ENCODE measurements around the gene SLC5A2. TPM values are rescaled to one million over a fixed set of nuclear protein-coding genes. Genes with fewer than 3 reads are reported as not detected.

SLC5A2 gene
- total RNA-seq, 1 donor from 2014 or later = 3.1 TPM

- no peaks in the 10 kb centered on the region for H3K4me1 ChIP-seq
- no peak for TF ChIP-seq CTCF (IDR thresholded peaks at IDR 0.05)
- ATAC-seq (peak; percentile 76), DNase-seq (peak; percentile 70)
- H3K36me3 ChIP-seq = no peaks in the 10 kb centered on the region
- peaks cover 6% of the 10 kb centered on the region for H3K27me3 ChIP-seq
- H3K9me3 ChIP-seq = no peaks in the 10 kb centered on the region
- H3K27ac ChIP-seq = no peak overlapping the region
- intact Hi-C loops (cut with DNase I) = no loop called here
- H3K4me3 ChIP-seq = peak overlapping the region; percentile 40
These were observed 46.4 kb downstream of the SLC5A2 start for GRCh38 chr16:31529108-31529936.

DNA sequence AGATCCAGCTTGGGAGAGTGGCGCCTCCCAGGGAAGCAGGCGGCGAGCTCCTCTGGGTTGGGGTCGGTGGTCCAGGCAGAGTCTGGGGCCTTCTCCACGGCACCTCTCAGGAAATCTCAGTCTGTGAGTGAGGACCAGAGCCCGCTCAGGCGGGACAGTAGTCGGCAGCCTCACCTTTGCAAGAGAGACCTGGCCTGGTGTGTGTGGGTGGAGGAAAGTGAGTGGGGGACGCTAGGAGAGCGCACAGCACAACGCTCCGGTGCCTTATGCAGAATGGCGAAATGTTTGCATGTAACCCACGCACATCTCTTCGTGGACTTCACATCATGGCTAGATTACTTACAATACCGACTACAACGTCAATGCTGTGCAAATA, 47.0 kb downstream of the SLC5A2 start:
- TF ChIP-seq CTCF (IDR thresholded peaks at IDR 0.05) = no peak
- Histone ChIP-seq H3K9me3 (no peaks in the 10 kb centered on the region), H3K4me1 (no peaks in the 10 kb centered on the region), H3K27me3 (peaks cover 6% of the 10 kb centered on the region), H3K27ac (no peak overlapping the region), H3K4me3 (peak overlapping the region; percentile 40), H3K36me3 (no peaks in the 10 kb centered on the region)
- peak; percentile 62 for ATAC-seq
- peak; percentile 64 for DNase-seq
- intact Hi-C loops (cut with DNase I) = no loop called here

GRCh38 chr16:31530405-31530804, 47.5 kb downstream of the SLC5A2 start:
- DNase-seq (no peak), ATAC-seq (no peak)
- no peaks in the 10 kb centered on the region for H3K4me1 ChIP-seq
- intact Hi-C loops (cut with DNase I) = no loop called here
- H3K4me3 ChIP-seq = no peak overlapping the region
- H3K36me3 ChIP-seq = no peaks in the 10 kb centered on the region
- no peak overlapping the region for H3K27ac ChIP-seq
- peaks cover 6% of the 10 kb centered on the region for H3K27me3 ChIP-seq
- H3K9me3 ChIP-seq = no peaks in the 10 kb centered on the region
- no peak for TF ChIP-seq CTCF (IDR thresholded peaks at IDR 0.05)

DNA sequence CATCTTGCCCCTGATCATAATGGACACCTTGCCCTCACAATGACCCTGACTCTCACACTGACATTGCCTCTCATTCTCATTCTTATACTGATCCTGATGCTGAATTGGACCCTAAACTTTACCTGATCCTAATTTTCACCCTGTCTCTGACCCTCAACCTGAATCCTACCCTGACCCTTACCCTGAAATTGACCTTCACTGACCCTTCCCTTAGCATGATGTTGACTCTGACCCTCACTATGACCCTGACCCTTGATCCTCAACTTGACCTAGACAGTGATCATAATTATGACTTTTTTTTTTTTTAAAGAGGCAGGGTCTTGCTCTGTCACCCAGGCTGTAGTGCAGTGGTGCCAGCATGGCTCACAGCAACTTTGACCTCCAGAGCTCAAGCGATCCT, 48.2 kb downstream of the SLC5A2 start:
- intact Hi-C loops (cut with DNase I) = no loop called here
- DNase-seq (no peak), ATAC-seq (no peak)
- H3K27ac ChIP-seq = no peak overlapping the region
- TF ChIP-seq CTCF (IDR thresholded peaks at IDR 0.05) = no peak
- H3K27me3 ChIP-seq = peaks cover 6% of the 10 kb centered on the region
- H3K36me3 ChIP-seq = no peaks in the 10 kb centered on the region
- no peaks in the 10 kb centered on the region for H3K4me1 ChIP-seq
- H3K4me3 ChIP-seq = no peak overlapping the region
- H3K9me3 ChIP-seq = no peaks in the 10 kb centered on the region

GRCh38 chr16:31532120-31532519, 49.2 kb downstream of the SLC5A2 start:
- Histone ChIP-seq H3K9me3 (no peaks in the 10 kb centered on the region), H3K4me3 (no peak overlapping the region), H3K4me1 (no peaks in the 10 kb centered on the region), H3K36me3 (no peaks in the 10 kb centered on the region), H3K27ac (no peak overlapping the region), H3K27me3 (peaks cover 12% of the 10 kb centered on the region)
- ATAC-seq (no peak), DNase-seq (no peak)
- intact Hi-C loops (cut with DNase I) = no loop called here
- no peak for TF ChIP-seq CTCF (IDR thresholded peaks at IDR 0.05)

Measured in upper lobe of right lung (tissue), 1 donor.